ENCODE measurements around the gene HSPA9. TPM values are rescaled to one million over a fixed set of nuclear protein-coding genes. Genes with fewer than 3 reads are reported as not detected.

The HSPA9 gene
- total and polyA plus RNA-seq, 2 of the 13 experiments (the other 11 are each of a cell fraction or from before 2014, with no cell fraction given): 165 to 478 TPM

- peaks cover 0 to 31% of the 10 kb centered on the region in 2 experiments; a peak in 1 of 5 replicates for H3K27me3 ChIP-seq (ENCODE audit: control insufficient read depth in 1 of 2, insufficient read depth in 2 of 2, low read length in 2 of 2)
- intact Hi-C loops (cut with micrococcal nuclease; ENCODE audit: unreplicated experiment): no loop called here
- no peak overlapping the region for H3K9ac ChIP-seq (ENCODE audit: insufficient read depth, low read depth, low read length)
- FAIRE-seq (no peak), ATAC-seq (peak; percentile 35; the same call in 1 of the 3 replicates), DNase-seq (ENCODE audit: low spot score) (no peak)
- CTCF ChIA-PET (ENCODE audit: low intra/inter-chr PET ratio, low total read pairs): no interaction called here
- no peak overlapping the region for H3K4me2 ChIP-seq (ENCODE audit: low read depth, low read length)
- BruUV-seq (replicated peaks): no TSS peak
- no peaks in the 10 kb centered on the region for H3K79me2 ChIP-seq (ENCODE audit: insufficient read depth, low read length)
- no peaks in the 10 kb centered on the region for H3K36me3 ChIP-seq (replicated peaks in 1 of 2; ENCODE audit: control insufficient read depth in 1 of 2, insufficient read depth in 2 of 2, low read length in 2 of 2)
- no peaks in the 10 kb centered on the region for H3K9me3 ChIP-seq (ENCODE audit: low read length)
- no peak overlapping the region for H3K4me3 ChIP-seq (replicated peaks in 1 of 3; ENCODE audit: insufficient read depth in 1 of 3, low read depth in 2 of 3, low read length in 3 of 3)
- no peak overlapping the region for H3K27ac ChIP-seq (ENCODE audit: extremely low read length, insufficient read depth, low read length)
- 14% methylated on average over 5 of the region's 5 CpGs for WGBS (ENCODE audit: low lambda C conversion rate)
- no peak overlapping the region for H2AFZ ChIP-seq (ENCODE audit: low read length)
- no peaks in the 10 kb centered on the region; the same call in 1 of the 2 replicates for H4K20me1 ChIP-seq (ENCODE audit: insufficient read depth, low read length)
- H3K4me1 ChIP-seq (ENCODE audit: insufficient read depth, low read length): no peaks in the 10 kb centered on the region
- POLR2A ChIA-PET: no interaction called here
- in situ Hi-C loops (cut with HindIII; ENCODE audit: extremely low pct_ligation_motif_present, low pct_unique_long_range_greater_than_20kb): no loop called here
- TF ChIP-seq STAT6 (CRISPR knock-in tag; IDR thresholded peaks at IDR 0.05; ENCODE audit: borderline replicate concordance) (no peak), FLYWCH1 (CRISPR knock-in tag; IDR thresholded peaks at IDR 0.05) (no peak), ZNF563 (CRISPR knock-in tag; IDR thresholded peaks at IDR 0.05) (no peak), RARA (CRISPR knock-in tag; IDR thresholded peaks at IDR 0.05) (no peak), TEAD2 (CRISPR knock-in tag; IDR thresholded peaks at IDR 0.05) (no peak), HMGA1 (CRISPR knock-in tag; conservative IDR thresholded peaks at IDR 0.05) (no peak), CBFB (CRISPR knock-in tag; IDR thresholded peaks at IDR 0.05) (no peak), ZIK1 (CRISPR knock-in tag; IDR thresholded peaks at IDR 0.05; ENCODE audit: borderline replicate concordance, low read depth) (no peak), ZNF777 (CRISPR knock-in tag; IDR thresholded peaks at IDR 0.05) (no peak), YY1 (IDR thresholded peaks at IDR 0.05; ENCODE audit: insufficient read depth, insufficient replicate concordance, low read depth, low read length) (no peak)
- TF ChIP-seq, protein P1, sequence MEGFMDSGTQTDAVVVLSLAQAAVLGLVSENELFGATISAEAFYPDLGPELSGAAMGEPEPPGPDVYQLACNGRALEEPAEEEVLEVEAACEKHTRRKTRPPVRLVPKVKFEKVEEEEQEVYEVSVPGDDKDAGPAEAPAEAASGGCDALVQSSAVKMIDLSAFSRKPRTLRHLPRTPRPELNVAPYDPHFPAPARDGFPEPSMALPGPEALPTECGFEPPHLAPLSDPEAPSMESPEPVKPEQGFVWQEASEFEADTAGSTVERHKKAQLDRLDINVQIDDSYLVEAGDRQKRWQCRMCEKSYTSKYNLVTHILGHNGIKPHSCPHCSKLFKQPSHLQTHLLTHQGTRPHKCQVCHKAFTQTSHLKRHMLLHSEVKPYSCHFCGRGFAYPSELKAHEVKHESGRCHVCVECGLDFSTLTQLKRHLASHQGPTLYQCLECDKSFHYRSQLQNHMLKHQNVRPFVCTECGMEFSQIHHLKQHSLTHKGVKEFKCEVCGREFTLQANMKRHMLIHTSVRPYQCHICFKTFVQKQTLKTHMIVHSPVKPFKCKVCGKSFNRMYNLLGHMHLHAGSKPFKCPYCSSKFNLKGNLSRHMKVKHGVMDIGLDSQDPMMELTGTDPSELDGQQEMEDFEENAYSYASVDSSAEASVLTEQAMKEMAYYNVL (CRISPR knock-in tag; IDR thresholded peaks at IDR 0.05; ENCODE audit: borderline replicate concordance): no peak
These were observed 28.2 kb upstream of the HSPA9 start for GRCh38 chr5:138603249-138603920.
